K562 (cell line): ENCODE data around the gene MMP17. TPM values are rescaled to one million over a fixed set of nuclear protein-coding genes. Genes with fewer than 3 reads are reported as not detected.

Experiments
- CREB3L1 ChIP-seq: fragments of 450-650 bp; IDR thresholded peaks from 2 replicates; pipeline ENCODE4 v1.6.1; 2014; ENCODE audit warnings: low read depth, mild to moderate bottlenecking, moderate library complexity, borderline replicate concordance
- MYNN ChIP-seq, 2 experiments: sonication (generic); formaldehyde crosslinking in 1 of 2; IDR thresholded peaks; 2 replicates each; pipeline versions ENCODE4 v1.5.0 to v1.6.1; 2016 to 2020; ENCODE audit warnings: antibody characterized with exemption in 1 of 2, missing genetic modification reagents in 1 of 2
- NKRF ChIP-seq: fragments of 450-650 bp; IDR thresholded peaks from 2 replicates; pipeline ENCODE4 v1.6.1; 2016; ENCODE audit warnings: borderline replicate concordance
- STAT6 ChIP-seq: sonication (generic); formaldehyde crosslinking; IDR thresholded peaks from 2 replicates; pipeline ENCODE4 v1.8.1; 2023; ENCODE audit warnings: mild to moderate bottlenecking, missing genetic modification reagents
- ZNF174 ChIP-seq: fragments of 250-450 bp; sonication (Bioruptor Pico); IDR thresholded peaks from 2 replicates; pipeline ENCODE4 v1.4.0; 2020; ENCODE audit warnings: mild to moderate bottlenecking
- ZNF280B ChIP-seq: fragments of 250-450 bp; sonication (Bioruptor Pico); IDR thresholded peaks from 2 replicates; pipeline ENCODE4 v1.5.1; 2021; ENCODE audit warnings: mild to moderate bottlenecking
- polyA plus RNA-seq, 8 experiments: library from polyadenylated mRNA; depleted of rRNA in 4 of 8; stranded (reverse) in 5 of 8; unstranded in 3 of 8; fragments of >200 nt; fragmentation: Nextera tagmentation in 2 of 8; fragmentation: Illumina TruSeq in 1 of 8; extraction: Ambion mirVana in 2 of 8; extraction: Trizol in 1 of 8; gene quantifications; 2 replicates each; pipeline versions ENCODE4 v1.2.1 to v1.2.3, GENCODE V29; 2011 to 2014; ENCODE audit warnings: inconsistent platforms in 1 of 8, missing spikeins in 1 of 8
- total RNA-seq, 7 experiments: library from RNA; depleted of rRNA in 6 of 7; stranded (reverse); fragments of >200 nt in 6 of 7; fragmentation: Illumina TruSeq in 2 of 7; extraction: Trizol in 2 of 7; gene quantifications; 2 replicates each; pipeline versions ENCODE4 v1.2.1 to v1.2.3, GENCODE V29; 2011 to 2021; ENCODE audit warnings: low replicate concordance in 1 of 7

MMP17 gene
- total and polyA plus RNA-seq, 9 of the 15 experiments (the other 6 are each of a cell fraction or from before 2014, with no cell fraction given), result 1.1 to 21.2 (median 17.1) TPM; not detected in 2

- TF ChIP-seq CREB3L1, result no peak
- TF ChIP-seq STAT6 (CRISPR knock-in tag), result no peak
- TF ChIP-seq MYNN (IDR thresholded peaks at IDR 0.05), result no peak
- no peak for TF ChIP-seq MYNN (CRISPR knock-in tag; IDR thresholded peaks at IDR 0.05)
- no peak for TF ChIP-seq ZNF174 (CRISPR knock-in tag)
- TF ChIP-seq NKRF, result no peak
- no peak for TF ChIP-seq ZNF280B (CRISPR knock-in tag)
- TF ChIP-seq, all 486 proteins: peak for 0
Measured at GRCh38 chr12:131782061-131782460, 46.1 kb upstream of the MMP17 start (continued).
